ENCODE measurements around the gene SLC18A3.
A peak's percentile ranks its signal among the peaks of the same experiment; 100 is the strongest.

SLC18A3 gene

DNA sequence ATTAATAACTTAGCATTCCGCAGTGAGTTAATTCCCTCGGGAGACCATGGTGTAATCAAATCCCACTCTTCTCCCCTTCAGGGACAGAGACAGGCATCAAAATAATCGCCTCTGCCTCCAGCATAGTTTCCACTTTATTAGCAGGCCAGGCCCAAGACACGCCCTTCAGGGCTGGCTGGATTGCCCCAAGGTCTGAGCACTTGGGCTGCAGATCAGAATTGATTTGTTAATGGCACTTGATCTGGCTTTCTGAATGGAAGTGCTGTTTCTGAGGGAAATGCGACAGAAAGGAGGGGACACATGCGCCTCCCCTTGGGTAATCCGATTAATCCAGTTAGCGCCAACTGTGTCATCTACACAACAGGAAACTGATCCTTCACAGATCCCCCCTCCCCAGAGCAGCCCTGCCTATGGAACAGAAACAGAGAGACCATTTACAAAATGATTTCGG, 19.3 kb downstream of the SLC18A3 start:
- DNase-seq, result no peak

DNA sequence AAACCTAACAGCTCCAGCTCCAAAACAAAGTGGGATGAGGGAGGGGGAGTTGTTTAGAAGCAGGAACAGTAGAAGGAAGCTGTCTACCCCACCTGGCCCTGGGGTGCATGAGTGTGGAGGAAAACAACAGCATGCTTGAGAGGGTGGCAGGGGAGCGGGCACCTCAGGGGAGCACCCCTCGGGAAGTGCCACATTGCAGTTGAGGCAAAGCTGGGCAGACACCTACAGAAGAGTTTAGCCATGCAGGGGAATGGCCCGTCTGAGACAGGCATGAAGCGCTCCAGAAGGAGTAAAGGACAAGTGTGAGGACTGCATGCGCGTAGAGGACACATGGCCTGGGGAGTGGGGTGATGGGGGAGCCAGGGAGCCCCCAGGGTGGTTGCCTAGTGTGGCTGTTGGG, 21.9 kb downstream of the SLC18A3 start:
- DNase-seq, result no peak

DNA sequence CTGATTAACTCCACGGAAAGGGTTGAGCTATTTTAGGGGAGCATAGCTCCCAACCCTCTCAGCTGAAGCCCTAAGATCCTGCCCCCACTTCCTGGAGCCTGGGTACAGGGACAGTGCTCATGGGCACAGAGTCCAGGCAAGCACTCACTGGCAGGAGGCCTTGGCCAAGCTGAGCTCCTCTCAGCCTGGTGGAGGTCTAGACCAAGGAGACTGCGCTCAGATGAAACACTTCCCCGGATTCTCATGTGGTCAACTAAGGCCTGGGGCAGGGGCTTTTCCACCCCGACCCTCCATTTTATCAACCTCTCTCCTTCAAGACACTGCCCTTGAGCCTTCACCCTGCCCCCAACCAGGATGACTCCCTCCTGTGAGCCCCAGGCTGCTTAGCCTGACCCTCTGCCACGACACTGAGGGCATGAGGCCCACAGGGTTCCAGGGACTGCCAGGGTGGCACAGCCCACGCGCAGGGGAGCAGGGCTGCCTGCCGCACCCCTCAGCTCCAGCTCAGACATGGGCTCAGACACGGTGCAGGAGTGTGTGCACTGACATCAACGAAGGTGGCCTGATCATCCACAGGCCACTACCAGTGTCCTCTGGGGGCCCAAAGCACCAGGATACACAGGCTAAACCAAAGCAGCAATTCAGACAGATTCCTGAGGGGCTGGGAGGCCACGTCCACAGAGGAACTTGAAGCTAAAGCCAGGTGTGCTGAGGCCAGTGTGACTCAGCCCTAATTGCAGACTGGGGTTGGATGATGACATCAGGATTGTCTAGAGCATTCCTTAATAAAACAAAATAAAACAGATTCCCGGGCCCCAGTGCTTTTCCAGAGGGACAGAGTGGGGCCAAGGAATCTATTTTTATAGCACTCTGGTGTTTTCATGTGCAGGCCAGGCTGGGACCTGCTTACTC, 22.6 kb downstream of the SLC18A3 start:
- DNase-seq, result no peak

DNA sequence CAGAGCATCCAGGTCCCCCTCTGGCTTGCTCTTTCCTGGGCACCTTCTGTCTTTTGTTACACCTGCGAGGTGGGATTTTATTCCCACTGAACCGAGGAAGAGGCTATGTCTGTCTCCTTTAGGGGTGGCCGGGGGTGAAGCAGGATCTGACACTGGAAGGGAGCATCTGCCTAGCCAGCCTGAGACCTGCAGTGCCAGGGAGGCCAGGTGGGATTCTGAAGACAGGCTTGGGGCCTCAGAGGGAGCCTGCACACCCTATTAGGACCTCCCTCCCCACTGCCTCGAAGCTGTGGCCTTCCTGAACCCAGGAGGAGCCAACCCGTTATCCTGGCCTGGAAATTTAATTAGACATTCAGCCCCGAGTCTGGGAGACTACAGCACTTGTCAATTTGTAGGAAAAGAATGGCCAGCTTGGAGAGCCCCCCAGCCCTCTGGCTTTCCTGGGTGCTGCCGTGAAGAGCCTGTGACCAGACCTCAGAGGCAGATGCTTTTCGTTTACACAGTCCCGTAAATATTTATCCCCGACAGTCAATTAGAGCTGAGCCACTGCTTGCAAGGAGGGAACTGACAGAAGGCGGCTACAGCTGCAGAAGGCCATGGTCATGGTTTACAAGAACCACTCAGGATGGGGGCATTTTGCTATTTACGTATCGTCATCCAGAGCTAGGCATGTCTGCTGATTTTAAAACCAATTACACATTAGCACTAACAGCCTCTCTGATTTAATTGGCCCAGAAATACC, 23.4 kb downstream of the SLC18A3 start:
- DNase-seq, result no peak

DNA sequence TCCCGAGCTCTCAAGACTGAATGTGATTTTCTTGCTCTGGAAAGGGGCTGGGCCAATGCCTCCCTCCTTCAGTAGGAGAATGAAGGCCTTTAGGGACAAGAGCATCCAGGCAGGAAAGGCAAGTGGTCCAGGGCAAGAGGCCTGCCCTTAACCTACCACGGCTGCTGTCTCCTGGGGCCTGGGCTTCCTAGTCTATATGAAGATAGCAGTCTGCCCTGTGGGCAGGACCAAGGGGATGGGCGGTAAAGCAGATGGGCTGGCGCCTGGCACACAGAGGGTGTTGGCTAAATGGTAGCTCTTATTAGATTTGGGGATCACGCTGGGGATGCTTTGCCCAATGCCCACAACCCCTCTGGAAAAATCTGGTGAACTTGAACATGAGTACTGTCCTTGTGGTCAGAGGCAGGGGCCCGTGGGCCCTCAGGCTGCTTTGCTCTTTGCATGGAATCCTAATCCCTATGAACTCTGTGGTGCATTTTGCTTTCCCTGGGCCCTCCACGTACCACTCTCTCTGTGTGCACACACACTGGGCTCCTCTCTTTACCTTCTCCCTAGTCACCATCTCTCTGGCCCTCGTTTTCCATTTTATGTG, 24.1 kb downstream of the SLC18A3 start:
- DNase-seq, result no peak

DNA sequence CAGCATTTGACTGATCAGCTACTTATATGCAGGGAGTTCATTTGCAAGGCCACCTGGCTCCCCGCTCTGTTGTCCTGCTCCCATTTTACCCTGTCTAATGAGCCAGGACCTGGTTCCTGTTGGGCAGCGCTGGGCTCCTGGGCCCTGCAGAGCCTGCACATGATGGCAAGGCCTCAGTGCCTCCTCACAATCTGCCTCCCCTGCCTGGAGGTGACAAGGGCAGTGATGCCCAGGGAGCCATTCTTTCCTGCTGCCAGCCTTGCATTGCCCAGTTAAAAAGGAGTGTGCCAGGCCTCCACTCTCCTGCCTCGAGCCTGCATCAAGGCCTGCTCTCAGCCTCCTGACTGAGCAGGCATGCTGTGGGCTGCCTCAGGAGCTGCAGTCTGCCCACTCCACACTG, 32.2 kb downstream of the SLC18A3 start:
- DNase-seq, result no peak

DNA sequence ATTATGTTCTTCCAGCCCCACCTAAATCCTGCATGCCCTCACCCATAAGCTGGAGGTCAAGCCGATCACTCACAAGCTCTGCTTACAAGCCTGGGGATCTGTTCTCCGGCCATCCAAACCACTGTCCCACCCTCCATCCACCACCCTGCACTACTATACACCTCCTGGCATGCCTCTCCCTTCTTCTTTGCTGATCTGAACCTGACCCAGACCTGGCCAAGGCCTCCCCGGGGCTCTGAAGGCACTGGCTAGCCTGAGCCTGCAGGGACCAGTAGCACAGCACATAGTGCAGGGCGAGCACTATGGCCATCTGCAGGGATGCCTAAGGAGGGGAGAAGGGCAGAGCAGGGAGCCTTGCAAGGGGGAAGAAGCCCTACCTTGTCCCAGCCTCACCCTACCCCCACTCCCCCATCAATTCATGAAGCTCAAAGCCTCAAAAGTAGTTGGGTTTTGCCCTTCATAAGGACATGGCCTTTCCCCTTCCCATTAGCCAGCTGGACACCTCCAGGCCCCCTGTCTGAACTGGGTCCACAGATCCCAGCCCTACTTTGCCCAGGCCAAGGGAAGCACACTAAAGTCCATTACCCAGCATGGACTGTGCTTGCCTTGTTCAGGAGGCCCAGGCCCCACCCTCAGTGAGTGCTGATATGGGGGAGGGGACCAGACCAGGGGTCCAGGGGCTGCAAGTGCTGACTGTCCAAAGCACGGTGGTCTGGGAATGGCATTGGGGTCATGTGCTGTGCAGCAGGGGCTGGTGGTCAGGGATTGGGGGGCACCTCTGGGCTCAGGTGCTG, 33.3 kb downstream of the SLC18A3 start:
- DNase-seq, result no peak

DNA sequence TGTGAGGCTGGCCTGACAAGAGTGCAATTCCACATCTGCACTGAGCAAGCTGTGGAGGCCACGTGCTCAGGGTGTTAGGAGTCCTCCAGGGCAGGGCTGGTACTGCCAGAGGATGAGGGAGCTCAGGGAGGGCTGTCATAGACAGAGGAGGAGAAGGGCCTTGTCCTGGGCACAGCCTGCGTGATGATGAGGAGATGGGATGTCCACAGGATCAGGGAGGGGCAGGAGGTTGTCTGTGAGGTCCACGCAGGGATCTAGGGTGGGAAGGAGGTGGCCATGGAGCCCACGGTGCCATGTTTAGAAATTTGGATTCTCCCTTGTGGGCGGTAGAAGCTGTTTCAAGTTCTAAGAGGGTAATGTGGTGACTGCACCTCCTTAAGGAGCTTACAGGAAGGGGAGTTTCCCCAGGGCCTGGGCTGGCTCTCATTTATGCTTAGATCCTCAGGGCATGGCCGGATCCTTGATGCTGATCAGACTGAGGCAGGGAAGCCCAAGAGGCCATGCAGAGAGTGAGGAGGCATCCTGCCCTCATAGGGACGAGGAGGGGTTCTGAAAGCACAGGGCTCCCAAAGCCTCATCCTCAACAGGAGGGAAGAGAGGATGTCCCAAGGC, 34.0 kb downstream of the SLC18A3 start:
- no peak for DNase-seq

DNA sequence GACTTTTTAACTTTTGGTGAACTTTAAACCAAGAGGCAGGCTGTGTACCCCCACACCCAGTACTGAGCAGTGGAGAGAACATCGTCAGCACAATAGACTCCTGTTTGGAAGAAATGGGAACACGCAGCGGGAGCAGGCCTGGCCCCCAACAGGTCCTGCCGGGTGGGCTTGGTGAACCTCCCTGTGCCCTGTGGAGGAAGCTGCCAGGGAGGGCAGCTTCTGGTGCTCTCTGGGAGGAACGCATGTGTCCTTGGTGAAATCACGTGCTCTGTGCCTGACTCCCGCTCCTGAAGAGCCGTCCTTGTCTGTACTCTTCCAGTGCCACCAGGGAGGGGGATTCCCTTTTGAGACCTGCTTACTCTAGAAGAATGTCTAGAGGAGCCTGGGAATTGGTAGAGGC, 35.3 kb downstream of the SLC18A3 start:
- DNase-seq, result no peak

DNA sequence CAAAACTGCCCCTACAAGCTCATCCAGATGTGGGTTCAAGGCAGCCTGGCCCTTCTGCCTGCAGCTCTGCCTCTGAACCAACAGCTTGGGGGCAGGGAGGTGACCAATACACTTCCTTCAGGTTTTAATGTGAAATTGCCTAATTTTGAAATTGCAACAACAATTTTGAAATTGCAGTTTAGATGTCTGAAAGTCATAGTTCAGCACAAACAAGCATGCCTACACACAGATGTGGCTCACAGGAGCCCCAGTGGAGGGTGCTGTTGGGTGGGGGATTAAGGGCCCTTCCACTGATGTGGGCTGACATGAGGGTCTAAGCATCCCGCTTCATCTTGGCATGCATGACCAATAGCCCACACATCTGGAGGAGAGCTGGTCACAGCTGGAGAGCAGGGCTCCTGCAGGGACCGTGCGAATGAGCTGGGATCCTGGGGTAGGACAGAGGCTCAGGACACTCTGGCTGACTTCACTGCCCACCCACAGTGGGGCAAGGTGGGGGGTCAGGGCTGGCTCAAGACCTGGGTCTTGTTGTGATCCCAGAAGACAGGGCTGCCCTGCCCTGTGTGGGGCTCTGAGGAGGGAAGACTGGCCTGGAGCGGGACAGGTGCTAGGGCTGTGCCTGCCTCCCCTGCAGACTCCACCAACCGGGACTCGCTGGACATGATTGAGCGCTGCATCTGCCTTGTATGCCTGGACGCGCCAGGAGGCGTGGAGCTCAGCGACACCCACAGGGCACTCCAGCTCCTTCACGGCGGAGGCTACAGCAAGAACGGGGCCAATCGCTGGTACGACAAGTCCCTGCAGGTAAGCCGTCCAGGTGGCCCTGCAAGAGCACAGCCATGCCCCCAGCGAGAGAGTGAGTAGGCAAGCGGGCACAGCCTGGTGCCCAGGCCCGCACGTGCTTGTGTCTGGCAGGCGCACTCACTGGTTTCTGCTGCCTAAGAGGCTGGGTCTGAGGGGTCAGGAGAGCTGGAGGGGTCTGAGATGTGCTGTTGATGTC, 36.1 kb downstream of the SLC18A3 start:
- DNase-seq, result no peak

DNA sequence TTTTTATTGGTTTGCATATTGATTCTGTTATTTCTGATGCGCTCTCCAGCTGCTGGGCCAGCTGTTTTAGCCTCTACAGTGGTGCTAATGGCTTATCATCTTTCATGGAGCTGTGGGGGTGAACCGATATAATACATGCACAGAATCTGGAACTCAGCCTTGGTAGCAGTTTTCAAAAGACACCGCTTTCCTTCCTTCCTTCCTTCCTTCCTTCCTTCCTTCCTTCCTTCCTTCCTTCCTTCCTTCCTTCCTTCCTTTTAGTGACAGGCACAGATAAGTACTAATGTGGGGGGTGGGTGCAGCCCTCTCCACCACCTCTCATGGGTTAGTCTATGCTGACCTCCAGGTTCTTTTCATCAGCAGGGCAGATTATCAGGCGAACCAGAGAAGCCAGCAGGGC, 37.4 kb downstream of the SLC18A3 start:
- DNase-seq, result no peak

DNA sequence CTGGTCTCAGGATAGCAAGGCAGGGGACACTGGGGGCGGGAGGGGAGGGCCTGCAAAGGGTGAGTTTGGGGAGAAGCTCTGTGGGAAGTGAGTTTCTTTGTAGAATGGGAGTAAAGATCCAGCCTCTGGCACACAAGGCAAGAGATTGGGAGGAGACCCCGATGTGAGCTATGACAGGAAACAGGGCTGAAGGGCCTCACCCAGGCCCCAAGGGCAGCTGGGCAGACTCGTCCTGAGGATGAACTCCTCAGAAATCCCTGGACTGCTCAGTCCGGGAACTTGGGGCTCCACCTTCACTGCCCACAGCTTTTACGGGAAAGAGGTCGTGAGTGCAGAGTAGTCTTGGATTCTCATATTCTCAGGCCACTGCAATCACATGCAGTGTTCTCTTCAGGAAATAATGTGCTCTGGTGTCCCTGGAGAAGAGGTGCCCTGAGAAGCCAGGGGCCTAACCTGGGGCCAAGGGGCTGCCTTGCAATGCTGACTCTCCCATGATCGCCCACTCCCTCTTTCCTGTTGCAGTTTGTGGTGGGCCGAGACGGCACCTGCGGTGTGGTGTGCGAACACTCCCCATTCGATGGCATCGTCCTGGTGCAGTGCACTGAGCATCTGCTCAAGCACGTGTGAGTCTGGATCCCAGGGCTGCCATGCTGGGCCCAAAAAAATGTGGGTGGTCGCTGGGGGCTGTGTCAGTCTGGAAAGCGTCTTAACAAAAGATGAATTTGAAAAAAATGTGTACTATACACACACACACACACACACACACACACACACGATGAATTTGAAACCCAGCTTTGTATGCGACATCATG, 38.1 kb downstream of the SLC18A3 start:
- DNase-seq, result no peak

DNA sequence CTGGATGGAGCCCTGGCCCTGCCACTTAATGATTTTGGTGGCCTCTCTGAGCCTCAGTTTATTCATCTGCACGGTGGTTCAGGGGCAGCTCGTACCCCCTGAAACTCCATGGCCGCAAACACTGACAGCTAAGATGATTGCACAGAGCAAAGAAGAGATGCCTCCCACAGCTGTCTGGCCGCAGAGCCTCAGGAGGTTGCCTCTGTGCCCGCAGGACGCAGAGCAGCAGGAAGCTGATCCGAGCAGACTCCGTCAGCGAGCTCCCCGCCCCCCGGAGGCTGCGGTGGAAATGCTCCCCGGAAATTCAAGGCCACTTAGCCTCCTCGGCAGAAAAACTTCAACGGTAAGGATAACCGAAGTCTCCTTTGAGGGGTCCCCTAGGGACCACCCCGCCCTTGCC, 39.2 kb downstream of the SLC18A3 start:
- DNase-seq, result peak; percentile 63 to 81

DNA sequence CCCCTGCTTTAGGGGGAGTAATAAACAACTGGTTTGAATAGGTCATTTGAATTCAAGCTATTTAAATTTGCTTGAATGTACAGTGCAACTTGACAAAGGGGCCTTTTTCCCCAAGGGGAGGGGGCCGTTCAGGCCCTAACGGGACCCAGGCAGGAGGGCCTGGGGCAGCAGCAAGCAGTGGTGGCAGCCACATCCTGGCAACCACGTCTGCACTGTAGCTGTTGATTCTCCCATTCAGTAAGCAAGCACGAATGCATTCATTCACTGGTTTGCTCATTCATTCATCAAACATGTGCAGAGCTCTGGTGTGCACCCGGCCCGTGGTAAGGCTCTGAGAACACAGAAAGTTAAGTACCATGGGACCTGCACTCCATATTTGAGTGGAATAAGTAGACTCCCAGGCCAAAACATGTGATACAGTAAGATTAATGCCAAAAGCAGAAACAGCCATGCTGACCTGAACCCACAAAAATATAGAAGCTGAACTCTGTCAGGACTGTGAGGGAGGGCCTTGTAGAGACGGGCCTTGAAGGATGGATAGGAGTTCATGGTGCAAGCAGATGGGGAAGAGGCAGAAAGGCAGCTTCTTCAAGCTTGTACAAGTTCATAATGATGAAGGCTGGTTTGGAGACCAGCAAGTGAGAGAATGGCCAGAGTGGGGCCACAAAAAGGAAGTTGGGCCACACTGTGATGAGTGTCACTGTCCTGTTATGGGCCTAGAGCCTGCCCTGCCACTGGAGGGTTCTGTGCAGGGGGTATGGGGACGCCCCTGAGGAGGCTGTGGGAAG, 40.0 kb downstream of the SLC18A3 start:
- no peak for DNase-seq

DNA sequence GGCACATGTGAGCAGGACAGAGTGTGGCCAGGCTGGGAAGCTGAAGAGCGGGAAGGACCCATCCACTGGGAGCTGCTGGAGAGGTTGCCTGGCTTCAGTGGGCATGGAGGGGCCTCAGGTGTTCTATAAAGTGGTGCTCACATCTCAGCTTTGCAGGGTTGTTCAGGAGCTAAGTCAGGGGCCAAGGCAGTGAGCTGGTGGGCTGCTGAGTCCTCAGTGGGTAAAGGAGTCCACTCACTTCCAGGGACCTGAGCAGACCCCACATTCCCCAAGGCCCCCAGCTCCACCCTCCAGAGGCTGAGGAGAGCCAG, 40.6 kb downstream of the SLC18A3 start:
- DNase-seq, result no peak

DNA sequence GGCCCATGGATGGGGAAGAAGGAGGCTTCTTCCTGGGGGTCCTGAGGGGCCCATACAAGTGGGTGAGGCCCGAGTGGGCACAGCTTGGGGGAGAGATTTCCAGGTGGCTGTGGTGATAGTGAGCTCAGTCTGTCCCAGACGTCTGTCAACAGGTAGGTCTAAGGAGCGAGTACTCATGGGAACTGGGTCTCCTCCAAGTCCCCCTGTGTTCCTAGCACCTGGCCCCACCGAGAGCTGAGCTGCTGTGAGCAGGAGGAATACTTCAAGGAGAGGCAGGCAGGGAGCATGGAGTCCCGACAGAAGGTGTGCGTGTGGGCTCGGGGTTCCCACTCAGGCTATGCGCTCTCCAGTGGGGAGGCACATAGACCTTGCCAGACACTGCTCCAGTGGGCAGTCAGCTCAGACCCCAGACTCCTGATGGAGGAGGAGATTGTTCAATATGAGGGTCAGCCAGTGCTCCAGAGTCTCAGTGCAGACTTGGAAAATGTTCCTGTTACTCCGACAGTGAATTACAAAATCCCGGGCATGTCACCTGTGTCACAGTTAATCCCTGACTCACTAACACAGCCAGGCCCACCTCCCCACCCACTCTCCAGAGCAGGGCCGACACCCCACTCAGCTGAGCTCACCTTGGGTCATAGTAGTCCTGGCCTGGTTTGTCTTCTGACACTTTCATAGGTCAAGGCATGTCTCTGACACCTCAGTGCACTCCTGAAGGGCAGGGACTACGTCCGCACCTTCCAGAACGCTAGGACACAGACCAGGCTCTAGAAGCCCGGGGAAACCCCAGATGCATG, 41.1 kb downstream of the SLC18A3 start:
- no peak for DNase-seq

DNA sequence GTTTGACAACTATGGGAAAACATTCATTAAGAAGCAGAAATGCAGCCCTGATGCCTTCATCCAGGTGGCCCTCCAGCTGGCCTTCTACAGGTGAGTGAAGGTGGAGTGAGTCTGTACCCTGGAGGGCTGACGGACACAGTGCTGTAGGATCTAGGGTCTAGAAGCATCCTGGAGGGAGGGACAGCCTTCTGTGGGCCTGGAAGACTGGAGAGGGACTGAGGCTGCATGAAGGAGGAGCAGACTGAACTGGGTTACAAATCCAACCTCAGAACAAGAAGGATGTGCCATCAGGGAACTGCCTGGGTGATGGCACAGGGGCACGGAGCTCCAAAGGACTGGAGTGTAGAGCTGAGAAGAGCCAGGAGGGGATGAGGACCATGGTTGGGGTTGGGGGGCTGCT, 41.8 kb downstream of the SLC18A3 start:
- DNase-seq, result no peak

DNA sequence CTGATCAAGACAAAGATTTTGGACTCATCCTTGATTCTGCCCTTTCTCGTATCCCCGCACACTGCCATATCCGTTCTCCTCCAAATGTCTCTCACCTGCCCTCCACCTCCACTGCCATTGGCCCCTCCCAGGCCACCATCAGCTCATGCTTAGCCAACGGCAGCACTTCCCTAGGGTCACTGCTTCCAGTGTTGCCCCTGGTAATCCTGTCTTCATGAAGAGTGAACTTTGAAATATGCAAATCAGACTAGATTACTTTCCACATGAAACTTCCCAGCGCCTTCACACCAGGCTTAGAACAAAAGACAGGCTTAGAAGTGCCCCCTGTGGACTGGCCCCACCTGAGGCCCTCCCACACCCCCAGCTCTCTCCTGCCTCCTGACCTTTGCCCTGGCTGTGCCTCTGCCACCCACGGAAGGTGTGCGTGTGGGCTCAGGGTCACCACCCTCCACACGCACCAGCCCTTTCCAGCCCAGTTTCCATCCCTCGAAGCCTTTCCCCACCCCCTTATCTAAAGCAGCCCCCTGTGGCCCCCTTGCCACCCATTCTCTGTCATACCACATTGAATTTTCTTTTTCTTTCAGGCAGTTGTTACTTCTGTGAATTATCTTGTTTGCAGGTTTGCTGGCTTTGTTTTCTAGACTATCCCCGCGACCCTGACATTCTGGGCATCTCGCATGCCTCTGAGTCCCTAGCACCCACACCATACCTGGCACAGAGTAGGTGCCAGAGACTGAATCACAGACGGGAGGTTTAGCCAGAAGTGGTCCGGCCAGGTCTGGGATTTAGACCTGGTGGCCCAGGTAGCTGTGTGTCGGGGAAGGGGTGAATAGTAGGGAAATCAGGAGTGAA, 42.5 kb downstream of the SLC18A3 start:
- DNase-seq, result no peak
